NCI-H2196 treated with DMSO at 0.1 percent for 48 hours (cell line): Measurements from ENCODE around the gene LMLN.
"Not testable (repeated sequence)": the region's sequence is repeated elsewhere in the genome, so short reads cannot be mapped to it uniquely, and the experiment has no call there.

Experiments
- DNase-seq: peaks from one replicate; lab custom pipeline; 2025; ENCODE audit not compliant: unreplicated experiment; lab: John Stamatoyannopoulos, UW

Gene LMLN

GRCh38 chr3:198022604-198023003, 62.6 kb downstream of the LMLN start:
- no peak for DNase-seq

- DNase-seq: no peak
These were observed 65.6 kb downstream of the LMLN start for GRCh38 chr3:198025644-198026043.

GRCh38 chr3:198026620-198027019, 66.6 kb downstream of the LMLN start:
- DNase-seq: no peak

- no peak for DNase-seq
These were observed 67.2 kb downstream of the LMLN start for GRCh38 chr3:198027045-198027798.

- DNase-seq: no peak
These were observed 67.9 kb downstream of the LMLN start for GRCh38 chr3:198027799-198028390.

GRCh38 chr3:198028718-198029117, 68.7 kb downstream of the LMLN start:
- DNase-seq: no peak

GRCh38 chr3:198030125-198030524, 70.1 kb downstream of the LMLN start:
- no peak for DNase-seq

- no peak for DNase-seq
These were observed 70.7 kb downstream of the LMLN start for GRCh38 chr3:198030726-198031125.

GRCh38 chr3:198032039-198032936, 72.3 kb downstream of the LMLN start:
- no peak for DNase-seq

GRCh38 chr3:198043119-198043518, 83.1 kb downstream of the LMLN start:
- DNase-seq: no peak

- DNase-seq: no peak
These were observed 86.3 kb downstream of the LMLN start for GRCh38 chr3:198046120-198046857.

GRCh38 chr3:198048445-198048844, 88.4 kb downstream of the LMLN start:
- DNase-seq: no peak

GRCh38 chr3:198051836-198052235, 91.8 kb downstream of the LMLN start:
- DNase-seq: no peak

- not testable (repeated sequence) for DNase-seq
These were observed 93.4 kb downstream of the LMLN start for GRCh38 chr3:198053462-198053861.

GRCh38 chr3:198061119-198062067, 101.4 kb downstream of the LMLN start:
- no peak for DNase-seq

GRCh38 chr3:198062068-198062465, 102.0 kb downstream of the LMLN start:
- DNase-seq: no peak

- DNase-seq: no peak
These were observed 104.4 kb downstream of the LMLN start for GRCh38 chr3:198064420-198064819.

- no peak for DNase-seq
These were observed 105.9 kb downstream of the LMLN start for GRCh38 chr3:198065897-198066296.

- no peak for DNase-seq
These were observed 107.4 kb downstream of the LMLN start for GRCh38 chr3:198067416-198067815.

- no peak for DNase-seq
These were observed 110.9 kb downstream of the LMLN start for GRCh38 chr3:198070871-198071270.
